NCI-H2227 treated with DMSO at 0.1 percent for 48 hours (cell line): ENCODE data around the gene TELO2.
"Not testable (repeated sequence)": the region's sequence is repeated elsewhere in the genome, so short reads cannot be mapped to it uniquely, and the experiment has no call there.

ENCODE experiments used
- DNase-seq: peaks from one replicate; lab custom pipeline; 2025; lab: John Stamatoyannopoulos, UW

Gene TELO2

GRCh38 chr16:1475552-1476114 is 17.5 kb upstream of the TELO2 start:
- DNase-seq = no peak

GRCh38 chr16:1477033-1477432 is 16.1 kb upstream of the TELO2 start:
- no peak for DNase-seq

- DNase-seq = not testable (repeated sequence)
Measured at GRCh38 chr16:1478937-1479336, 14.2 kb upstream of the TELO2 start.

- DNase-seq = no peak
Measured at GRCh38 chr16:1481906-1482835, 11.0 kb upstream of the TELO2 start.

GRCh38 chr16:1485847-1486496 is 7.2 kb upstream of the TELO2 start:
- no peak for DNase-seq

GRCh38 chr16:1486551-1487390 is 6.4 kb upstream of the TELO2 start:
- no peak for DNase-seq

- no peak for DNase-seq
Measured at GRCh38 chr16:1487395-1488053, 5.6 kb upstream of the TELO2 start.

- DNase-seq = no peak
Measured at GRCh38 chr16:1488054-1488601, 5.0 kb upstream of the TELO2 start.

GRCh38 chr16:1488619-1489018 is 4.5 kb upstream of the TELO2 start, which contains the start of gene PTX4:
Gene PTX4 (minus strand): TSS chr16:1488944. CDS start chr16:1488909, 35 bp downstream.
- DNase-seq = no peak

GRCh38 chr16:1489077-1489476 is 4.1 kb upstream of the TELO2 start:
- DNase-seq = no peak

- DNase-seq = no peak
Measured at GRCh38 chr16:1491327-1491726, 1.8 kb upstream of the TELO2 start.

- no peak for DNase-seq
Measured at GRCh38 chr16:1492082-1492922, 858 bp upstream of the TELO2 start.

- DNase-seq = no peak
Measured at GRCh38 chr16:1493746-1494094, 560 bp downstream of the TELO2 start.

GRCh38 chr16:1494129-1494640 is 1.0 kb downstream of the TELO2 start:
- peak; percentile 8 for DNase-seq

- no peak for DNase-seq
Measured at GRCh38 chr16:1494711-1495110, 1.6 kb downstream of the TELO2 start.

- DNase-seq = no peak
Measured at GRCh38 chr16:1495211-1495888, 2.2 kb downstream of the TELO2 start.

GRCh38 chr16:1495889-1496262 is 2.7 kb downstream of the TELO2 start:
- no peak for DNase-seq

GRCh38 chr16:1496464-1496863 is 3.3 kb downstream of the TELO2 start:
- DNase-seq = no peak

- no peak for DNase-seq
Measured at GRCh38 chr16:1497014-1497598, 3.9 kb downstream of the TELO2 start.
